IMR-90 (cell line): ENCODE results near the gene TLR3. TPM values are rescaled to one million over a fixed set of nuclear protein-coding genes. Genes with fewer than 3 reads are reported as not detected.

ENCODE experiments used
- ATAC-seq: fragments of 200-7000 bp; cut with Tn5 transposase; 2 replicates; pipeline ENCODE4 v1.9.1; 2020; ENCODE audit warnings: low read depth, mild to moderate bottlenecking, moderate library complexity
- BruUV-seq: library from RNA; stranded (reverse); fragments of 400-500 nt; replicated peaks from 2 replicates; lab custom pipeline; 2021; lab: Mats Ljungman, UMichigan
- CTCF ChIA-PET: fragments of 300-600 bp; formaldehyde crosslinking; extraction: SDS; loops from one replicate; lab custom pipeline; 2021; ENCODE audit warnings: antibody characterized with exemption; lab: Yijun Ruan, JAX
- POLR2A ChIA-PET: fragments of 300-600 bp; sonication (Branson Sonifier 250); formaldehyde crosslinking; loops from one replicate; lab custom pipeline; 2022; ENCODE audit warnings: antibody characterized with exemption; ENCODE audit not compliant: unreplicated experiment; lab: Charles Lee
- DNase-seq: peaks from one replicate; pipeline ENCODE4 v3.0.0; 2013
- H2AFZ ChIP-seq: replicated peaks from 2 replicates; pipeline ENCODE3; 2013; ENCODE audit warnings: low read length, mild to moderate bottlenecking; ENCODE audit not compliant: poor library complexity
- H2AK5ac ChIP-seq: 2 replicates; pipeline ENCODE4 v1.6.1; 2013; ENCODE audit warnings: low read depth, low read length, inconsistent platforms
- H2AK9ac ChIP-seq: replicated peaks from 2 replicates; pipeline ENCODE3; 2013; ENCODE audit warnings: mild to moderate bottlenecking, low read depth, low read length, moderate library complexity; ENCODE audit not compliant: poor library complexity
- H2BK120ac ChIP-seq: 2 replicates; pipeline ENCODE4 v1.6.1; 2013; ENCODE audit warnings: low read depth, low read length, inconsistent platforms
- H2BK15ac ChIP-seq: 3 replicates; pipeline ENCODE4 v1.6.1; 2013; ENCODE audit warnings: low read depth, low read length, inconsistent platforms
- H2BK20ac ChIP-seq: 2 replicates; pipeline ENCODE4 v1.6.1; 2013; ENCODE audit warnings: low read depth, mild to moderate bottlenecking, inconsistent platforms, low read length, moderate library complexity
- H2BK5ac ChIP-seq: 2 replicates; pipeline ENCODE4 v1.6.1; 2013; ENCODE audit warnings: mild to moderate bottlenecking, low read depth, low read length, inconsistent platforms; ENCODE audit not compliant: poor library complexity, severe bottlenecking
- H3K14ac ChIP-seq: replicated peaks from 2 replicates; pipeline ENCODE4 v1.6.1; 2013; ENCODE audit warnings: low read depth, low read length, inconsistent platforms
- H3K18ac ChIP-seq: 2 replicates; pipeline ENCODE4 v1.6.1; 2013; ENCODE audit warnings: low read depth, low read length, control low read depth
- H3K23ac ChIP-seq: 2 replicates; pipeline ENCODE4 v1.6.1; 2013; ENCODE audit warnings: low read depth, low read length, inconsistent platforms
- H3K27ac ChIP-seq: 2 replicates; pipeline ENCODE4 v1.5.1; 2013; ENCODE audit warnings: mild to moderate bottlenecking, control low read depth, low read length; ENCODE audit not compliant: insufficient read depth
- H3K27me3 ChIP-seq: 2 replicates; pipeline ENCODE4 v1.6.1; 2013; ENCODE audit warnings: low read length; ENCODE audit not compliant: control insufficient read depth, insufficient read depth
- H3K36me3 ChIP-seq: 2 replicates; pipeline ENCODE4 v1.6.1; 2013; ENCODE audit warnings: low read length, mixed read lengths; ENCODE audit not compliant: control insufficient read depth, insufficient read depth
- H3K4ac ChIP-seq: 2 replicates; pipeline ENCODE4 v1.6.1; 2013; ENCODE audit warnings: low read depth, low read length, inconsistent platforms
- H3K4me1 ChIP-seq: 2 replicates; pipeline ENCODE4 v1.6.1; 2013; ENCODE audit warnings: low read length, mixed read lengths; ENCODE audit not compliant: control insufficient read depth, insufficient read depth
- H3K4me2 ChIP-seq: 2 replicates; pipeline ENCODE4 v1.6.1; 2013; ENCODE audit warnings: low read depth, mild to moderate bottlenecking, control low read depth, low read length, moderate library complexity
- H3K4me3 ChIP-seq: 2 replicates; pipeline ENCODE4 v1.5.1; 2013; ENCODE audit warnings: low read depth, mild to moderate bottlenecking, control low read depth, low read length, moderate library complexity; ENCODE audit not compliant: insufficient read depth
- H3K56ac ChIP-seq: 2 replicates; pipeline ENCODE4 v1.6.1; 2013; ENCODE audit warnings: low read length, inconsistent platforms; ENCODE audit not compliant: insufficient read depth; ENCODE audit errors: extremely low read depth
- H3K79me1 ChIP-seq, 2 experiments: 2 replicates each; pipeline ENCODE4 v1.6.1; 2013; ENCODE audit warnings: low read length in 2 of 2, inconsistent platforms in 1 of 2, low read depth in 1 of 2
- H3K9ac ChIP-seq: 2 replicates; pipeline ENCODE4 v1.6.1; 2013; ENCODE audit warnings: low read depth, low read length, control low read depth
- H3K9me1 ChIP-seq: 2 replicates; pipeline ENCODE4 v1.6.1; 2013; ENCODE audit warnings: low read length, inconsistent platforms; ENCODE audit not compliant: insufficient read depth
- H3K9me3 ChIP-seq: 2 replicates; pipeline ENCODE4 v1.6.1; 2013; ENCODE audit warnings: low read length; ENCODE audit not compliant: control insufficient read depth, insufficient read depth
- H4K20me1 ChIP-seq: 2 replicates; pipeline ENCODE4 v1.6.1; 2013; ENCODE audit warnings: low read length, inconsistent platforms; ENCODE audit not compliant: insufficient read depth
- H4K5ac ChIP-seq: 2 replicates; pipeline ENCODE4 v1.6.1; 2013; ENCODE audit warnings: mild to moderate bottlenecking, low read depth, low read length, control low read depth
- H4K8ac ChIP-seq, 2 experiments: 2 replicates each; pipeline ENCODE4 v1.6.1; 2013; ENCODE audit warnings: low read depth in 2 of 2, low read length in 2 of 2, control low read depth in 1 of 2, inconsistent platforms in 1 of 2
- H4K91ac ChIP-seq: 2 replicates; pipeline ENCODE4 v1.6.1; 2013; ENCODE audit warnings: low read depth, low read length, inconsistent platforms; ENCODE audit not compliant: insufficient read depth
- BHLHE40 ChIP-seq: fragments of 150-350 bp; IDR thresholded peaks from 2 replicates; pipeline ENCODE4 v1.6.1; 2016; ENCODE audit warnings: mild to moderate bottlenecking, low read depth, low read length
- CEBPB ChIP-seq: IDR thresholded peaks from 2 replicates; pipeline ENCODE4 v1.6.1; 2012; ENCODE audit warnings: low read depth, low read length, improper control_type of control experiment
- CHD1 ChIP-seq: IDR thresholded peaks from 2 replicates; pipeline ENCODE4 v1.6.1; 2012; ENCODE audit warnings: low read depth, low read length, improper control_type of control experiment
- MAFK ChIP-seq: IDR thresholded peaks from 2 replicates; pipeline ENCODE4 v1.6.1; 2012; ENCODE audit warnings: low read depth, low read length, improper control_type of control experiment
- MAZ ChIP-seq: IDR thresholded peaks from 2 replicates; pipeline ENCODE4 v1.6.1; 2012; ENCODE audit warnings: low read depth, mild to moderate bottlenecking, low read length, improper control_type of control experiment, moderate library complexity, borderline replicate concordance
- MXI1 ChIP-seq: IDR thresholded peaks from 2 replicates; pipeline ENCODE4 v1.6.1; 2012; ENCODE audit warnings: low read depth, mild to moderate bottlenecking, low read length, moderate library complexity, borderline replicate concordance
- POLR2A ChIP-seq: IDR thresholded peaks from 2 replicates; pipeline ENCODE4 v1.6.1; 2012; ENCODE audit warnings: mild to moderate bottlenecking, low read depth, low read length
- RAD21 ChIP-seq: IDR thresholded peaks from 2 replicates; pipeline ENCODE4 v1.6.1; 2012; ENCODE audit warnings: low read length, improper control_type of control experiment
- RCOR1 ChIP-seq: IDR thresholded peaks from 2 replicates; pipeline ENCODE4 v1.6.1; 2012; ENCODE audit warnings: mild to moderate bottlenecking, low read length, improper control_type of control experiment; ENCODE audit not compliant: insufficient replicate concordance
- SMC3 ChIP-seq: fragments of 150-350 bp; IDR thresholded peaks from 2 replicates; pipeline ENCODE4 v1.6.1; 2016; ENCODE audit warnings: low read depth, mild to moderate bottlenecking, antibody characterized with exemption, low read length, moderate library complexity
- WGBS, 2 experiments: methylation state at CpG; one replicate each; pipeline versions ENCODE4 v1.1.5 to v1.1.7; 2013; ENCODE audit warnings: missing lambda C conversion rate in 2 of 2; ENCODE audit not compliant: insufficient read length in 1 of 2; ENCODE audit errors: extremely low coverage in 2 of 2; 5-methylcytosine and 5-hydroxymethylcytosine counted together
- dilution Hi-C: fragments of 300-500 bp; cut with HindIII; formaldehyde crosslinking; loops from one replicate; pipeline ENCODE4 v1.14.3; 2018; ENCODE audit warnings: low sequenced_read_pairs; ENCODE audit not compliant: unreplicated experiment
- in situ Hi-C: fragments of 300-500 bp; cut with MboI; formaldehyde crosslinking; loops from 3 replicates; pipeline ENCODE4 v1.14.3; 2019; ENCODE audit warnings: low sequenced_read_pairs, inconsistent platforms, mixed read lengths
- intact Hi-C: fragments of 100-400 bp; cut with micrococcal nuclease; formaldehyde crosslinking; loops from 2 replicates; pipeline ENCODE4 v1.10.0; 2022
- polyA plus RNA-seq, 3 experiments: library from polyadenylated mRNA; depleted of rRNA; stranded (reverse); fragments of >200 nt; gene quantifications; 2 replicates each; pipeline ENCODE4 v1.2.3, GENCODE V29; 2012; ENCODE audit warnings: low replicate concordance in 1 of 3
- total RNA-seq: library from RNA; depleted of rRNA; stranded (reverse); fragments of >200 nt; gene quantifications from 2 replicates; pipeline ENCODE4 v1.2.3, GENCODE V29; 2012
- TF ChIP-seq, protein P1 (sequence below): conservative IDR thresholded peaks from 2 replicates; pipeline ENCODE4 v1.5.1; 2012; ENCODE audit warnings: mild to moderate bottlenecking, low read depth, low read length, improper control_type of control experiment

The TLR3 gene
- total and polyA plus RNA-seq, 2 of the 4 experiments (the other 2 are of a cell fraction): 0.12 to 0.36 TPM

DNA sequence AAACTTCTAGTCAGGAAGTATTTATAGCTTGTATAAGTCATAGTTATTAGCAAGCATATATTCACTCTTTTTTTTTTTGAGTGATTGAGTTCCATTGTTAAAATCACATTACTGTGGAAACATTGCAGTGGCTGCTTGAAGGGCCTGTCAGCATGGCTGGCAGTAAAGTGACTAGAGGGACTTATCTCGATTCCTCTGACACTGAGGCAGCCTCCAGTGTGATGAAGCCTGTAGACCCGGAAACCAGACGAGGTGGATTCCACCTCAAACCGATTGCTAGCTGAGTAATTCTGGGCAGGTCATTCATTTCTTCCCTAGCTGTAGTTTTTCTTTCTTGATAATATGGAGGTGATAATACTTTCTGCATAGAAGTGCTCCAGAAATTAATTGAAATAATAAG lies 40.3 kb downstream of the TLR3 start:
- no peak overlapping the region for H2AFZ ChIP-seq
- 50% methylated on average over 1 of the region's 4 CpGs; no CpG with 5 or more reads in 1 of the 2 experiments for WGBS, 2 experiments
- H4K91ac ChIP-seq: no peak overlapping the region
- ATAC-seq: no peak
- H2AK5ac ChIP-seq: no peak overlapping the region
- intact Hi-C loops (no loop called here), in situ Hi-C loops (no loop called here), dilution Hi-C loops (no loop called here)
- H3K14ac ChIP-seq: no peak overlapping the region
- no peaks in the 10 kb centered on the region for H3K79me1 ChIP-seq
- H2BK120ac ChIP-seq: no peak overlapping the region
- H2BK5ac ChIP-seq: no peak overlapping the region
- no TSS peak for BruUV-seq
- H3K18ac ChIP-seq: no peak overlapping the region
- H3K9ac ChIP-seq: no peak overlapping the region
- no peaks in the 10 kb centered on the region for H3K36me3 ChIP-seq
- H3K23ac ChIP-seq: no peak overlapping the region
- no peak overlapping the region for H3K27ac ChIP-seq
- peaks cover 19% of the 10 kb centered on the region for H3K27me3 ChIP-seq
- no peak overlapping the region for H3K4me3 ChIP-seq
- no peak for TF ChIP-seq RAD21
- TF ChIP-seq BHLHE40: no peak
- no peak for TF ChIP-seq CHD1
- no peak for TF ChIP-seq SMC3
- TF ChIP-seq MAZ: no peak
- no peak for TF ChIP-seq MXI1
- no peak for TF ChIP-seq CEBPB
- TF ChIP-seq MAFK: no peak
- TF ChIP-seq RCOR1: no peak
- TF ChIP-seq, protein P1, sequence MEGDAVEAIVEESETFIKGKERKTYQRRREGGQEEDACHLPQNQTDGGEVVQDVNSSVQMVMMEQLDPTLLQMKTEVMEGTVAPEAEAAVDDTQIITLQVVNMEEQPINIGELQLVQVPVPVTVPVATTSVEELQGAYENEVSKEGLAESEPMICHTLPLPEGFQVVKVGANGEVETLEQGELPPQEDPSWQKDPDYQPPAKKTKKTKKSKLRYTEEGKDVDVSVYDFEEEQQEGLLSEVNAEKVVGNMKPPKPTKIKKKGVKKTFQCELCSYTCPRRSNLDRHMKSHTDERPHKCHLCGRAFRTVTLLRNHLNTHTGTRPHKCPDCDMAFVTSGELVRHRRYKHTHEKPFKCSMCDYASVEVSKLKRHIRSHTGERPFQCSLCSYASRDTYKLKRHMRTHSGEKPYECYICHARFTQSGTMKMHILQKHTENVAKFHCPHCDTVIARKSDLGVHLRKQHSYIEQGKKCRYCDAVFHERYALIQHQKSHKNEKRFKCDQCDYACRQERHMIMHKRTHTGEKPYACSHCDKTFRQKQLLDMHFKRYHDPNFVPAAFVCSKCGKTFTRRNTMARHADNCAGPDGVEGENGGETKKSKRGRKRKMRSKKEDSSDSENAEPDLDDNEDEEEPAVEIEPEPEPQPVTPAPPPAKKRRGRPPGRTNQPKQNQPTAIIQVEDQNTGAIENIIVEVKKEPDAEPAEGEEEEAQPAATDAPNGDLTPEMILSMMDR: no peak
- no peak for TF ChIP-seq POLR2A
- H4K5ac ChIP-seq: no peak overlapping the region
- no peak overlapping the region for H3K56ac ChIP-seq
- ChIA-PET CTCF (no interaction called here), POLR2A (no interaction called here)
- DNase-seq: no peak
- H2AK9ac ChIP-seq: no peak overlapping the region
- H2BK15ac ChIP-seq: no peak overlapping the region
- no peak overlapping the region for H2BK20ac ChIP-seq
- no peak overlapping the region for H3K4me2 ChIP-seq
- no peak overlapping the region for H3K4ac ChIP-seq
- H4K8ac ChIP-seq: no peak overlapping the region
- H3K9me1 ChIP-seq: no peaks in the 10 kb centered on the region
- no peaks in the 10 kb centered on the region for H4K20me1 ChIP-seq
- H3K9me3 ChIP-seq: no peaks in the 10 kb centered on the region
- H3K4me1 ChIP-seq: no peaks in the 10 kb centered on the region
